PC-3 (cell line): Measurements from ENCODE around the gene MSMP.

Experiments
- EZH2 ChIP-seq: fragments of 300-600 bp; sonication (generic); IDR thresholded peaks from one replicate; pipeline ENCODE4 v1.6.1; 2017; ENCODE audit warnings: antibody characterized with exemption, mild to moderate bottlenecking, low read length; ENCODE audit not compliant: unreplicated experiment
- EZH2phosphoT487 ChIP-seq: fragments of 300-600 bp; sonication (generic); IDR thresholded peaks from 2 replicates; pipeline ENCODE4 v1.6.1; 2018; ENCODE audit warnings: mild to moderate bottlenecking, antibody characterized with exemption, low read length, borderline replicate concordance
- TF ChIP-seq, protein P1 (sequence below): fragments of 300-600 bp; sonication (generic); conservative IDR thresholded peaks from 2 replicates; pipeline ENCODE4 v1.5.1; 2017; ENCODE audit warnings: antibody characterized with exemption, low read depth, mild to moderate bottlenecking, low read length

DNA sequence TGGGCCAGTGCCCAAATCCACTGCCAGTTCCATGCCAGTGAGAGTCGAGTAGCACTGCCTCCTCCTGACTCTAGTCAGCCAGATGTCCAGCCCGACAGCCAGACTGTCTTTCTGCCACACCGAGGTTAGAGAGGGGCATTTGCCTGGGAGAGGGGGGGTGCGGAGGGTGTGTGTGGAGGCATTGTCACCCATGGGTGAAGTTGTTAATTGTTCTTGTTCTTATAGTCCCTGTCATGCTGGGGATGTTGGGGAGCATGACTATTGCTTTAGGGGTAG lies 3.9 kb downstream of the MSMP start:
- TF ChIP-seq, protein P1, sequence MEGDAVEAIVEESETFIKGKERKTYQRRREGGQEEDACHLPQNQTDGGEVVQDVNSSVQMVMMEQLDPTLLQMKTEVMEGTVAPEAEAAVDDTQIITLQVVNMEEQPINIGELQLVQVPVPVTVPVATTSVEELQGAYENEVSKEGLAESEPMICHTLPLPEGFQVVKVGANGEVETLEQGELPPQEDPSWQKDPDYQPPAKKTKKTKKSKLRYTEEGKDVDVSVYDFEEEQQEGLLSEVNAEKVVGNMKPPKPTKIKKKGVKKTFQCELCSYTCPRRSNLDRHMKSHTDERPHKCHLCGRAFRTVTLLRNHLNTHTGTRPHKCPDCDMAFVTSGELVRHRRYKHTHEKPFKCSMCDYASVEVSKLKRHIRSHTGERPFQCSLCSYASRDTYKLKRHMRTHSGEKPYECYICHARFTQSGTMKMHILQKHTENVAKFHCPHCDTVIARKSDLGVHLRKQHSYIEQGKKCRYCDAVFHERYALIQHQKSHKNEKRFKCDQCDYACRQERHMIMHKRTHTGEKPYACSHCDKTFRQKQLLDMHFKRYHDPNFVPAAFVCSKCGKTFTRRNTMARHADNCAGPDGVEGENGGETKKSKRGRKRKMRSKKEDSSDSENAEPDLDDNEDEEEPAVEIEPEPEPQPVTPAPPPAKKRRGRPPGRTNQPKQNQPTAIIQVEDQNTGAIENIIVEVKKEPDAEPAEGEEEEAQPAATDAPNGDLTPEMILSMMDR: no peak
- TF ChIP-seq EZH2phosphoT487: no peak
- no peak for TF ChIP-seq EZH2
